ENCODE data around the gene SLC17A7. TPM values are rescaled to one million over a fixed set of nuclear protein-coding genes. Genes with fewer than 3 reads are reported as not detected.

SLC17A7 gene
- total RNA-seq, 4 donors from 2014 or later, result 1.1 to 1.7 (median 1.2) TPM

- no peaks in the 10 kb centered on the region for H3K9me3 ChIP-seq
- no peak overlapping the region for H3K4me3 ChIP-seq
- H3K36me3 ChIP-seq, result no peaks in the 10 kb centered on the region
- no peak for ATAC-seq
- H3K27me3 ChIP-seq, result peaks cover 100% of the 10 kb centered on the region
- peaks cover 0 to 20% (median 9%) of the 10 kb centered on the region in 3 donors for H3K4me1 ChIP-seq
- TF ChIP-seq EP300 (IDR thresholded peaks at IDR 0.05) (no peak), POLR2AphosphoS5 (IDR thresholded peaks at IDR 0.05) (no peak), CTCF (IDR thresholded peaks at IDR 0.05) (no peak), POLR2A (IDR thresholded peaks at IDR 0.05) (no peak)
- 11 to 12% methylated on average over 8 to 11 of the region's 63 CpGs for WGBS, 2 donors (ENCODE audit: low coverage in 1 of 2)
- H3K27ac ChIP-seq, result no peak overlapping the region
Observed at GRCh38 chr19:49432141-49433073, 8.9 kb downstream of the SLC17A7 start.

DNA sequence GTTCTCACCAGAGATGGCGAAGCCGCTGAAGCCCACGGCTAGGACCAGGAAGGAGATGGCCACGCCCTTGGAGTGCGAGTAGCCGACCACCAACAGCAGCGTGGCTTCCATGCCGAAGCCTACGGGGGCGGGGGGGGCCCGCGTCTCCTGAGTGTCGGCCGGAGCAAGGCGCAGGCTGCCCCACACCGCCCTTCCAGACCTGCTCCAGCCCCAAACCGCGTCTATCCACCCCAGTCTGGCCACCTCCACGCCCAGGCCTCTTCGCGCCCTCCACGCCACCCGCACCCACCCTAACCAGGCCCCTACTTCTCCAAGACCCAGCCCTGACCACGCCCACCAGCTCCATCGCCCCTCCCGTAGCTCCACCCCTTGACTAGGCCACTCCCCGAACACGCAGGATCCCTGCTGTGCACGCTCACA is 10.0 kb downstream of the SLC17A7 start:
- TF ChIP-seq CTCF (IDR thresholded peaks at IDR 0.05) (no peak), POLR2AphosphoS5 (IDR thresholded peaks at IDR 0.05) (no peak), EP300 (IDR thresholded peaks at IDR 0.05) (no peak), POLR2A (IDR thresholded peaks at IDR 0.05) (no peak)
- H3K27ac ChIP-seq, result no peak overlapping the region
- H3K36me3 ChIP-seq, result no peaks in the 10 kb centered on the region
- 49 to 100% methylated on average over 2 to 14 of the region's 29 CpGs for WGBS, 2 donors (ENCODE audit: low coverage in 1 of 2)
- H3K27me3 ChIP-seq, result peaks cover 100% of the 10 kb centered on the region
- no peak for ATAC-seq
- no peaks in the 10 kb centered on the region for H3K9me3 ChIP-seq
- H3K4me1 ChIP-seq, result peaks cover 0 to 20% (median 9%) of the 10 kb centered on the region in 3 donors
- no peak overlapping the region for H3K4me3 ChIP-seq

DNA sequence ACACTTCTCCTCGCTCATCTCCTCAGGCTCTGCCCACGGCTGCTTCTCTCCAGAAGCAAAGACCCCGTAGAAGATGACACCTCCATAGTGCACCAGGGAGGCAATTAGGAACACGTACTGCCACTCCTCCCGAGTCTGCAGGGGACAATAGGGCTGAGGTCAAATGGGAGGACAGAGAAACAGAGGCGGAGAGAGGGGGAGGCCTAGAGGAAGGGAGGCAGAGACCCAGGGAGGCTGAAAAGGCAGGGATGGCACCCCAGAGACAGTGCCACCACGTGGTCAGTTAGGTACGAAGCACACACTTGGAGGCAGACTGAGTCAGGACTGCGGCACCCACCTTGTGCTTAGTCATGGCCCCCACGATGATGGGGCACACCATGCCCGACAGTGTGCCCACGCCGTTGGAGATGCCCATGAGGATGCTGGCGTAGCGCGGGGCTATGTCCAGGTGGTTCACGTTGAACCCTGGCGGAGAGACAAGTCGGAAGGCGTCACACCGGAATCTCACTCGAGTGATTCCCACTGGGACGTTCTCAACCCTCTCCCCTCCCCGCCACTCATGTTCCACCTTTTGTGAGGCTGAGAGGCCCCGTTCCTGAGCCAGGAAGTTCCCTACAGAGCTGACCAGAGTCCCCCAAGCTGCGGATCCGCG is 10.5 kb downstream of the SLC17A7 start:
- Histone ChIP-seq H3K36me3 (no peaks in the 10 kb centered on the region), H3K9me3 (no peaks in the 10 kb centered on the region), H3K27ac (no peak overlapping the region), H3K4me3 (no peak overlapping the region), H3K4me1 (peaks cover 0 to 20% (median 9%) of the 10 kb centered on the region in 3 donors), H3K27me3 (peaks cover 100% of the 10 kb centered on the region)
- ATAC-seq, result no peak
- TF ChIP-seq POLR2A (IDR thresholded peaks at IDR 0.05) (no peak), EP300 (IDR thresholded peaks at IDR 0.05) (no peak), POLR2AphosphoS5 (IDR thresholded peaks at IDR 0.05) (no peak), CTCF (IDR thresholded peaks at IDR 0.05) (peak in 1 of 4 experiments; percentile 12)
- WGBS, 2 donors (ENCODE audit: low coverage in 1 of 2), result 29 to 45% methylated on average over 3 to 5 of the region's 28 CpGs

DNA sequence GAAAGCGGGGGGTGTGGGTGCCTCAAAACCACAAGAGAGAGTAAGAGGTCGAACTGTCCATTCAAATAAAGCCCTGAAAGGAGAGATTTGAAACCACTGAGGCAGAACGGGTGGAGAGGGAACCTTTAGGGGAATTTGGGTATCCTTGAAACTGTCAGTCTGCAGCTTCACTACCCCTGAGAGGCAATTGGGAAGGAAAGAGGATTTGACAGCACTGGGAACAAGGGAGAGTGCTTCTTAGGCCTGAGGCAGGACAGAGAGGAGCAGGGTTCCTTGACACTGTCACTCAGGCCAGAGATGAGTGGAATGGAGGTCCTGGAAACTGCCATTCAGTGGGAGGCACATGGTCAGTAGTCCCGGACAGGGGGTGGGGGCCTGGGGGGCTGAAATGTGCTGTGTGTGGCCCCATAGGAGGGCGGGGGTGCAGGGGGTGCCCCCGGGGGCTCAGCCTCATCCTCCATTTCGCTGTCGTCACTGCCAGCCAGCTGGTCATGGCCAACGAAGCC is 11.1 kb downstream of the SLC17A7 start:
- no peak for ATAC-seq
- no peaks in the 10 kb centered on the region for H3K36me3 ChIP-seq
- peaks cover 100% of the 10 kb centered on the region for H3K27me3 ChIP-seq
- no peak overlapping the region for H3K27ac ChIP-seq
- no peak overlapping the region for H3K4me3 ChIP-seq
- H3K4me1 ChIP-seq, result peaks cover 0 to 20% (median 9%) of the 10 kb centered on the region in 3 donors
- 71 to 83% methylated on average over 3 to 4 of the region's 9 CpGs for WGBS, 2 donors (ENCODE audit: low coverage in 1 of 2)
- TF ChIP-seq POLR2A (IDR thresholded peaks at IDR 0.05), result no peak
- TF ChIP-seq POLR2AphosphoS5 (IDR thresholded peaks at IDR 0.05), result no peak
- no peak for TF ChIP-seq EP300 (IDR thresholded peaks at IDR 0.05)
- TF ChIP-seq CTCF (IDR thresholded peaks at IDR 0.05), result no peak
- H3K9me3 ChIP-seq, result no peaks in the 10 kb centered on the region
